ENCODE data around the gene OLIG3. TPM values are rescaled to one million over a fixed set of nuclear protein-coding genes. Genes with fewer than 3 reads are reported as not detected.

Gene OLIG3
- total RNA-seq, 1 experiment from 2014 or later: 5.4 TPM

DNA sequence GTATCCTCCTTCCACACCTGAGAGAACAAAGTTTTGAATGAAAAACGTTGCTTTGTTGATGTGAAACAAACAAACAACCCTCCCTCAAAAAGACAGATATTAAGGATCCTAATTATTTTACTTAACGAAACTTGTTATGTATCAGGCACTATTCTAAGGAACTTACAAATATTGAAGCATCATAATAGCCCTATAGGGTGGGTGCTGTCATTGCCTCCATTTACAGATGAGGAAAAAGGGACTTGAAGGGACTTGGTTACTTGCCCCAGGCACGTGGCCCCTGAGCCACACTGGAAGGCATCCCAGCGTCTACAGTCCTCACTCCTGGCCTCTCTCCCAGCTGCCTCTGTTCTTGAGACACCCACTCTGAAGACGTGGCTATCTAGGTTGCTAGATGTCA lies 20.2 kb upstream of the OLIG3 start:
- no peaks in the 10 kb centered on the region for H3K36me3 Mint-ChIP-seq
- no peak for ATAC-seq
- POLR2A ChIA-PET: interaction anchor here (0.6 kb wide), 1 partner anchor 21 kb away, joined by 3 read pairs; no protein-coding TSS in a partner anchor
- peaks cover 40% of the 10 kb centered on the region for H3K27me3 Mint-ChIP-seq (ENCODE audit: low read depth)
- H3K4me3 Mint-ChIP-seq: no peak overlapping the region
- H3K4me1 Mint-ChIP-seq: peaks cover 40% of the 10 kb centered on the region
- CTCF ChIA-PET: interaction anchor here (6.8 kb wide), 1 partner anchor 74 kb away, joined by 37 read pairs; no protein-coding TSS in a partner anchor
- TF ChIP-seq RORB (CRISPR knock-in tag; IDR thresholded peaks at IDR 0.05): no peak
- H3K27ac Mint-ChIP-seq: no peak overlapping the region
- no peaks in the 10 kb centered on the region for H3K9me3 Mint-ChIP-seq
- DNase-seq (ENCODE audit: low spot score): no peak

DNA sequence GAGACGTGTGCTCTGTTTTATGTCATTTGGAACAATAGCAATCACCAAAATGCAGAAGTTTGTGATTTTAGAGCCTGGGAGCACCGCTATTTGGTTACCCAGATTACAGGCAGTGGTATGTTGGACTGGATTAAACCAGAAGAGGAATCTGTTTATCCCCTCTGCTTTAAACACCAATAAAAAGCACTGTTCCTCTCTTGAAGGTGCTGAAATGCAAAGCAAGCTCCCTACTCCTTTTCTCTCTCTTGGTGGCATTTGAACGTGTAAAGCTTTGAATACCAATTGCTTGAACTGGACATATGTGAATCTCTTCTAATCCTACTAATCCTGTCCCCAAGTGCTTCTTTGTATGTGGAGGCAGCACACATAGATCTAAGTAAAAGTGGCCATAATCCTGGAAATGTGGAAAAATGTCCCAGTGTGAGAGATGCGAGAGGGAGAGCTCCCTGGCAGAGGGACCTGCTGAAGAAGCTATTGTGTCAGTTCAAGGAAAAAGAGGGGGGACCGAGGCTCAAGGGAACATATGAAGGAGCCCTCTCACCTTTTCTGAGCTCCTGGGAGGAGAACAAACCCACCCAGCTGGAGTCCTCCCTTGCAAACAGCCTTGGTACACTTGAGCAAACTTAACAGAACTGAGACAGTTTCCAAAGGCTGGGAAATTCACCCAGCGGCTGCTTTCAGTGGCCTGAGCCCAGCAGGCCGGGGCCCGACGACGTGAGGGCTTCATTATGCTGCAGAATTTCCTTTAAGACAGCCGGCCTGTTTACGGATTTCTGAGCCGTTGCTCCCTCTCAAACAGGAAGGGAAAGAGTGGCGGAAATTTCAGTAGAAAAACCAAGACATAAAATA lies 18.8 kb upstream of the OLIG3 start:
- DNase-seq (ENCODE audit: low spot score): peak; percentile 33
- H3K4me3 Mint-ChIP-seq: peak overlapping the region; percentile 53
- TF ChIP-seq, protein P1, sequence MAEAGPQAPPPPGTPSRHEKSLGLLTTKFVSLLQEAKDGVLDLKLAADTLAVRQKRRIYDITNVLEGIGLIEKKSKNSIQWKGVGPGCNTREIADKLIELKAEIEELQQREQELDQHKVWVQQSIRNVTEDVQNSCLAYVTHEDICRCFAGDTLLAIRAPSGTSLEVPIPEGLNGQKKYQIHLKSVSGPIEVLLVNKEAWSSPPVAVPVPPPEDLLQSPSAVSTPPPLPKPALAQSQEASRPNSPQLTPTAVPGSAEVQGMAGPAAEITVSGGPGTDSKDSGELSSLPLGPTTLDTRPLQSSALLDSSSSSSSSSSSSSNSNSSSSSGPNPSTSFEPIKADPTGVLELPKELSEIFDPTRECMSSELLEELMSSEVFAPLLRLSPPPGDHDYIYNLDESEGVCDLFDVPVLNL (CRISPR knock-in tag; IDR thresholded peaks at IDR 0.05; ENCODE audit: borderline replicate concordance, low read depth): no peak
- TF ChIP-seq, protein P2, sequence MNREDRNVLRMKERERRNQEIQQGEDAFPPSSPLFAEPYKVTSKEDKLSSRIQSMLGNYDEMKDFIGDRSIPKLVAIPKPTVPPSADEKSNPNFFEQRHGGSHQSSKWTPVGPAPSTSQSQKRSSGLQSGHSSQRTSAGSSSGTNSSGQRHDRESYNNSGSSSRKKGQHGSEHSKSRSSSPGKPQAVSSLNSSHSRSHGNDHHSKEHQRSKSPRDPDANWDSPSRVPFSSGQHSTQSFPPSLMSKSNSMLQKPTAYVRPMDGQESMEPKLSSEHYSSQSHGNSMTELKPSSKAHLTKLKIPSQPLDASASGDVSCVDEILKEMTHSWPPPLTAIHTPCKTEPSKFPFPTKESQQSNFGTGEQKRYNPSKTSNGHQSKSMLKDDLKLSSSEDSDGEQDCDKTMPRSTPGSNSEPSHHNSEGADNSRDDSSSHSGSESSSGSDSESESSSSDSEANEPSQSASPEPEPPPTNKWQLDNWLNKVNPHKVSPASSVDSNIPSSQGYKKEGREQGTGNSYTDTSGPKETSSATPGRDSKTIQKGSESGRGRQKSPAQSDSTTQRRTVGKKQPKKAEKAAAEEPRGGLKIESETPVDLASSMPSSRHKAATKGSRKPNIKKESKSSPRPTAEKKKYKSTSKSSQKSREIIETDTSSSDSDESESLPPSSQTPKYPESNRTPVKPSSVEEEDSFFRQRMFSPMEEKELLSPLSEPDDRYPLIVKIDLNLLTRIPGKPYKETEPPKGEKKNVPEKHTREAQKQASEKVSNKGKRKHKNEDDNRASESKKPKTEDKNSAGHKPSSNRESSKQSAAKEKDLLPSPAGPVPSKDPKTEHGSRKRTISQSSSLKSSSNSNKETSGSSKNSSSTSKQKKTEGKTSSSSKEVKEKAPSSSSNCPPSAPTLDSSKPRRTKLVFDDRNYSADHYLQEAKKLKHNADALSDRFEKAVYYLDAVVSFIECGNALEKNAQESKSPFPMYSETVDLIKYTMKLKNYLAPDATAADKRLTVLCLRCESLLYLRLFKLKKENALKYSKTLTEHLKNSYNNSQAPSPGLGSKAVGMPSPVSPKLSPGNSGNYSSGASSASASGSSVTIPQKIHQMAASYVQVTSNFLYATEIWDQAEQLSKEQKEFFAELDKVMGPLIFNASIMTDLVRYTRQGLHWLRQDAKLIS (CRISPR knock-in tag; IDR thresholded peaks at IDR 0.05; ENCODE audit: borderline replicate concordance): no peak
- TF ChIP-seq, protein P3, sequence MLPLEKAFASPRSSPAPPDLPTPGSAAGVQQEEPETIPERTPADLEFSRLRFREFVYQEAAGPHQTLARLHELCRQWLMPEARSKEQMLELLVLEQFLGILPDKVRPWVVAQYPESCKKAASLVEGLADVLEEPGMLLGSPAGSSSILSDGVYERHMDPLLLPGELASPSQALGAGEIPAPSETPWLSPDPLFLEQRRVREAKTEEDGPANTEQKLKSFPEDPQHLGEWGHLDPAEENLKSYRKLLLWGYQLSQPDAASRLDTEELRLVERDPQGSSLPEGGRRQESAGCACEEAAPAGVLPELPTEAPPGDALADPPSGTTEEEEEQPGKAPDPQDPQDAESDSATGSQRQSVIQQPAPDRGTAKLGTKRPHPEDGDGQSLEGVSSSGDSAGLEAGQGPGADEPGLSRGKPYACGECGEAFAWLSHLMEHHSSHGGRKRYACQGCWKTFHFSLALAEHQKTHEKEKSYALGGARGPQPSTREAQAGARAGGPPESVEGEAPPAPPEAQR (CRISPR knock-in tag; IDR thresholded peaks at IDR 0.05): no peak
- TF ChIP-seq HMGA2 (CRISPR knock-in tag; IDR thresholded peaks at IDR 0.05) (no peak), SMAD4 (CRISPR knock-in tag; IDR thresholded peaks at IDR 0.05) (no peak), ZNF219 (CRISPR knock-in tag; IDR thresholded peaks at IDR 0.05; ENCODE audit: borderline replicate concordance) (no peak), ZNF138 (CRISPR knock-in tag; conservative IDR thresholded peaks at IDR 0.05) (no peak), IRF2 (CRISPR knock-in tag; IDR thresholded peaks at IDR 0.05; ENCODE audit: borderline replicate concordance, low read depth) (no peak), GTF2I (CRISPR knock-in tag; conservative IDR thresholded peaks at IDR 0.05) (no peak), GRHL2 (CRISPR knock-in tag; IDR thresholded peaks at IDR 0.05; ENCODE audit: insufficient replicate concordance, severe bottlenecking) (no peak), NFE2L1 (CRISPR knock-in tag; IDR thresholded peaks at IDR 0.05) (no peak), GABPB1 (CRISPR knock-in tag; IDR thresholded peaks at IDR 0.05) (no peak), RELA (CRISPR knock-in tag; IDR thresholded peaks at IDR 0.05; ENCODE audit: borderline replicate concordance) (no peak), ZNF232 (CRISPR knock-in tag; IDR thresholded peaks at IDR 0.05) (no peak)
- TF ChIP-seq, protein P4, sequence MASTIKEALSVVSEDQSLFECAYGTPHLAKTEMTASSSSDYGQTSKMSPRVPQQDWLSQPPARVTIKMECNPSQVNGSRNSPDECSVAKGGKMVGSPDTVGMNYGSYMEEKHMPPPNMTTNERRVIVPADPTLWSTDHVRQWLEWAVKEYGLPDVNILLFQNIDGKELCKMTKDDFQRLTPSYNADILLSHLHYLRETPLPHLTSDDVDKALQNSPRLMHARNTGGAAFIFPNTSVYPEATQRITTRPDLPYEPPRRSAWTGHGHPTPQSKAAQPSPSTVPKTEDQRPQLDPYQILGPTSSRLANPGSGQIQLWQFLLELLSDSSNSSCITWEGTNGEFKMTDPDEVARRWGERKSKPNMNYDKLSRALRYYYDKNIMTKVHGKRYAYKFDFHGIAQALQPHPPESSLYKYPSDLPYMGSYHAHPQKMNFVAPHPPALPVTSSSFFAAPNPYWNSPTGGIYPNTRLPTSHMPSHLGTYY (CRISPR knock-in tag; IDR thresholded peaks at IDR 0.05): no peak
- TF ChIP-seq, protein P5, sequence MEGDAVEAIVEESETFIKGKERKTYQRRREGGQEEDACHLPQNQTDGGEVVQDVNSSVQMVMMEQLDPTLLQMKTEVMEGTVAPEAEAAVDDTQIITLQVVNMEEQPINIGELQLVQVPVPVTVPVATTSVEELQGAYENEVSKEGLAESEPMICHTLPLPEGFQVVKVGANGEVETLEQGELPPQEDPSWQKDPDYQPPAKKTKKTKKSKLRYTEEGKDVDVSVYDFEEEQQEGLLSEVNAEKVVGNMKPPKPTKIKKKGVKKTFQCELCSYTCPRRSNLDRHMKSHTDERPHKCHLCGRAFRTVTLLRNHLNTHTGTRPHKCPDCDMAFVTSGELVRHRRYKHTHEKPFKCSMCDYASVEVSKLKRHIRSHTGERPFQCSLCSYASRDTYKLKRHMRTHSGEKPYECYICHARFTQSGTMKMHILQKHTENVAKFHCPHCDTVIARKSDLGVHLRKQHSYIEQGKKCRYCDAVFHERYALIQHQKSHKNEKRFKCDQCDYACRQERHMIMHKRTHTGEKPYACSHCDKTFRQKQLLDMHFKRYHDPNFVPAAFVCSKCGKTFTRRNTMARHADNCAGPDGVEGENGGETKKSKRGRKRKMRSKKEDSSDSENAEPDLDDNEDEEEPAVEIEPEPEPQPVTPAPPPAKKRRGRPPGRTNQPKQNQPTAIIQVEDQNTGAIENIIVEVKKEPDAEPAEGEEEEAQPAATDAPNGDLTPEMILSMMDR (IDR thresholded peaks at IDR 0.05): no peak
- TF ChIP-seq, protein P6, sequence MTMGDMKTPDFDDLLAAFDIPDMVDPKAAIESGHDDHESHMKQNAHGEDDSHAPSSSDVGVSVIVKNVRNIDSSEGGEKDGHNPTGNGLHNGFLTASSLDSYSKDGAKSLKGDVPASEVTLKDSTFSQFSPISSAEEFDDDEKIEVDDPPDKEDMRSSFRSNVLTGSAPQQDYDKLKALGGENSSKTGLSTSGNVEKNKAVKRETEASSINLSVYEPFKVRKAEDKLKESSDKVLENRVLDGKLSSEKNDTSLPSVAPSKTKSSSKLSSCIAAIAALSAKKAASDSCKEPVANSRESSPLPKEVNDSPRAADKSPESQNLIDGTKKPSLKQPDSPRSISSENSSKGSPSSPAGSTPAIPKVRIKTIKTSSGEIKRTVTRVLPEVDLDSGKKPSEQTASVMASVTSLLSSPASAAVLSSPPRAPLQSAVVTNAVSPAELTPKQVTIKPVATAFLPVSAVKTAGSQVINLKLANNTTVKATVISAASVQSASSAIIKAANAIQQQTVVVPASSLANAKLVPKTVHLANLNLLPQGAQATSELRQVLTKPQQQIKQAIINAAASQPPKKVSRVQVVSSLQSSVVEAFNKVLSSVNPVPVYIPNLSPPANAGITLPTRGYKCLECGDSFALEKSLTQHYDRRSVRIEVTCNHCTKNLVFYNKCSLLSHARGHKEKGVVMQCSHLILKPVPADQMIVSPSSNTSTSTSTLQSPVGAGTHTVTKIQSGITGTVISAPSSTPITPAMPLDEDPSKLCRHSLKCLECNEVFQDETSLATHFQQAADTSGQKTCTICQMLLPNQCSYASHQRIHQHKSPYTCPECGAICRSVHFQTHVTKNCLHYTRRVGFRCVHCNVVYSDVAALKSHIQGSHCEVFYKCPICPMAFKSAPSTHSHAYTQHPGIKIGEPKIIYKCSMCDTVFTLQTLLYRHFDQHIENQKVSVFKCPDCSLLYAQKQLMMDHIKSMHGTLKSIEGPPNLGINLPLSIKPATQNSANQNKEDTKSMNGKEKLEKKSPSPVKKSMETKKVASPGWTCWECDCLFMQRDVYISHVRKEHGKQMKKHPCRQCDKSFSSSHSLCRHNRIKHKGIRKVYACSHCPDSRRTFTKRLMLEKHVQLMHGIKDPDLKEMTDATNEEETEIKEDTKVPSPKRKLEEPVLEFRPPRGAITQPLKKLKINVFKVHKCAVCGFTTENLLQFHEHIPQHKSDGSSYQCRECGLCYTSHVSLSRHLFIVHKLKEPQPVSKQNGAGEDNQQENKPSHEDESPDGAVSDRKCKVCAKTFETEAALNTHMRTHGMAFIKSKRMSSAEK (CRISPR knock-in tag; IDR thresholded peaks at IDR 0.05; ENCODE audit: borderline replicate concordance): no peak

More for the DNA sequence above, 18.8 kb upstream of the OLIG3 start:
- Mint-ChIP-seq H3K4me1 (peaks cover 26% of the 10 kb centered on the region), H3K27ac (peak overlapping the region; percentile 80; the same call in 1 of the 2 replicates), H3K27me3 (ENCODE audit: low read depth) (peaks cover 45% of the 10 kb centered on the region), H3K36me3 (no peaks in the 10 kb centered on the region), H3K9me3 (no peaks in the 10 kb centered on the region)
- CTCF ChIA-PET: interaction anchor here (0.8 to 1.6 kb wide), 9 partner anchors 9 to 199 kb away, joined by 3 to 7 read pairs (median 3); no protein-coding TSS in a partner anchor
- peak; percentile 88 for ATAC-seq
- POLR2A ChIA-PET: interaction anchor here (1.0 kb wide), 1 partner anchor 19 kb away, joined by 5 read pairs; the partner anchor contains the start of gene OLIG3

Measured in WTC11 (cell line).